ENCODE data around the gene ETV1.

Gene ETV1

DNA sequence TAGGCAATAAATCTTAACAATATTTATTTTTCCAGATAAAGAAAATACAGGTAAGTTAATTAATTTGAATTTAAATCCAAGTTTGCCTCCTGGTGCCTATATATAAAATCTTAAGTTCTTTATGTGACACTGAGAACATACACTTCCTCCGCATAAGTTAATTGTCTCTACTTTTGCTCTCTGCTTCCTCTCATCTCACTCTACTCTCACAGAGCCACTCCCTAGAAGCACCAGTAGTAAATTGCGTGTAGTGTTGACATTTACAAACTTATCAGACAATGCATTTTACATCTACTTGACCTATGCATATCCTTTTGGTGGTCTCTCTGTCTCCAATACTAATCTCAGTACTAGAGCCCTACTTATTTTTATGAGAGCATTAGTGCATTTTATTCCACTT is 144.5 kb downstream of the ETV1 start:
- no peaks in the 10 kb centered on the region for H3K9me3 ChIP-seq (ENCODE audit: control insufficient read depth in 2 of 2, low read length in 2 of 2)
- H3K27ac ChIP-seq (ENCODE audit: low read depth in 2 of 2, low read length in 2 of 2) = no peak overlapping the region
- no peak overlapping the region for H3K9ac ChIP-seq (ENCODE audit: low read depth in 1 of 2, low read length in 2 of 2)
- no peaks in the 10 kb centered on the region for H3K27me3 ChIP-seq (ENCODE audit: control insufficient read depth in 2 of 2, insufficient read depth in 2 of 2, low read length in 2 of 2)
- no peak overlapping the region for H3K4me3 ChIP-seq (ENCODE audit: low read length in 2 of 2)
- peaks cover 2 to 4% of the 10 kb centered on the region in 2 donors for H3K4me1 ChIP-seq (ENCODE audit: control insufficient read depth in 2 of 2, insufficient read depth in 2 of 2, low read length in 2 of 2)
- H3K36me3 ChIP-seq (ENCODE audit: control insufficient read depth in 2 of 2, insufficient read depth in 2 of 2, low read length in 2 of 2) = no peaks in the 10 kb centered on the region

GRCh38 chr7:13841284-13841683 is 148.2 kb downstream of the ETV1 start:
- H3K36me3 ChIP-seq (ENCODE audit: control insufficient read depth in 2 of 2, insufficient read depth in 2 of 2, low read length in 2 of 2) = no peaks in the 10 kb centered on the region
- H3K4me1 ChIP-seq (ENCODE audit: control insufficient read depth in 2 of 2, insufficient read depth in 2 of 2, low read length in 2 of 2) = peaks cover 2 to 3% of the 10 kb centered on the region in 2 donors
- H3K27me3 ChIP-seq (ENCODE audit: control insufficient read depth in 2 of 2, insufficient read depth in 2 of 2, low read length in 2 of 2) = no peaks in the 10 kb centered on the region
- no peaks in the 10 kb centered on the region for H3K9me3 ChIP-seq (ENCODE audit: control insufficient read depth in 2 of 2, low read length in 2 of 2)
- H3K4me3 ChIP-seq (ENCODE audit: low read length in 2 of 2) = no peak overlapping the region
- no peak overlapping the region for H3K27ac ChIP-seq (ENCODE audit: low read depth in 2 of 2, low read length in 2 of 2)
- no peak overlapping the region for H3K9ac ChIP-seq (ENCODE audit: low read depth in 1 of 2, low read length in 2 of 2)

Measured in mucosa of rectum (tissue), 2 donors.